Ammon's horn (tissue), 1 donor: ENCODE results near the gene DCAF6.
"Not testable (repeated sequence)": the region's sequence is repeated elsewhere in the genome, so short reads cannot be mapped to it uniquely, and the experiment has no call there.

Experiments used
- DNase-seq: peaks from one replicate; pipeline ENCODE4 v3.0.0-alpha.2; 2016; ENCODE audit warnings: low spot score

Gene DCAF6, protein sequence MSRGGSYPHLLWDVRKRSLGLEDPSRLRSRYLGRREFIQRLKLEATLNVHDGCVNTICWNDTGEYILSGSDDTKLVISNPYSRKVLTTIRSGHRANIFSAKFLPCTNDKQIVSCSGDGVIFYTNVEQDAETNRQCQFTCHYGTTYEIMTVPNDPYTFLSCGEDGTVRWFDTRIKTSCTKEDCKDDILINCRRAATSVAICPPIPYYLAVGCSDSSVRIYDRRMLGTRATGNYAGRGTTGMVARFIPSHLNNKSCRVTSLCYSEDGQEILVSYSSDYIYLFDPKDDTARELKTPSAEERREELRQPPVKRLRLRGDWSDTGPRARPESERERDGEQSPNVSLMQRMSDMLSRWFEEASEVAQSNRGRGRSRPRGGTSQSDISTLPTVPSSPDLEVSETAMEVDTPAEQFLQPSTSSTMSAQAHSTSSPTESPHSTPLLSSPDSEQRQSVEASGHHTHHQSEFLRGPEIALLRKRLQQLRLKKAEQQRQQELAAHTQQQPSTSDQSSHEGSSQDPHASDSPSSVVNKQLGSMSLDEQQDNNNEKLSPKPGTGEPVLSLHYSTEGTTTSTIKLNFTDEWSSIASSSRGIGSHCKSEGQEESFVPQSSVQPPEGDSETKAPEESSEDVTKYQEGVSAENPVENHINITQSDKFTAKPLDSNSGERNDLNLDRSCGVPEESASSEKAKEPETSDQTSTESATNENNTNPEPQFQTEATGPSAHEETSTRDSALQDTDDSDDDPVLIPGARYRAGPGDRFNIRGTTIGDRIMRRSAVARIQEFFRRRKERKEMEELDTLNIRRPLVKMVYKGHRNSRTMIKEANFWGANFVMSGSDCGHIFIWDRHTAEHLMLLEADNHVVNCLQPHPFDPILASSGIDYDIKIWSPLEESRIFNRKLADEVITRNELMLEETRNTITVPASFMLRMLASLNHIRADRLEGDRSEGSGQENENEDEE

DNA sequence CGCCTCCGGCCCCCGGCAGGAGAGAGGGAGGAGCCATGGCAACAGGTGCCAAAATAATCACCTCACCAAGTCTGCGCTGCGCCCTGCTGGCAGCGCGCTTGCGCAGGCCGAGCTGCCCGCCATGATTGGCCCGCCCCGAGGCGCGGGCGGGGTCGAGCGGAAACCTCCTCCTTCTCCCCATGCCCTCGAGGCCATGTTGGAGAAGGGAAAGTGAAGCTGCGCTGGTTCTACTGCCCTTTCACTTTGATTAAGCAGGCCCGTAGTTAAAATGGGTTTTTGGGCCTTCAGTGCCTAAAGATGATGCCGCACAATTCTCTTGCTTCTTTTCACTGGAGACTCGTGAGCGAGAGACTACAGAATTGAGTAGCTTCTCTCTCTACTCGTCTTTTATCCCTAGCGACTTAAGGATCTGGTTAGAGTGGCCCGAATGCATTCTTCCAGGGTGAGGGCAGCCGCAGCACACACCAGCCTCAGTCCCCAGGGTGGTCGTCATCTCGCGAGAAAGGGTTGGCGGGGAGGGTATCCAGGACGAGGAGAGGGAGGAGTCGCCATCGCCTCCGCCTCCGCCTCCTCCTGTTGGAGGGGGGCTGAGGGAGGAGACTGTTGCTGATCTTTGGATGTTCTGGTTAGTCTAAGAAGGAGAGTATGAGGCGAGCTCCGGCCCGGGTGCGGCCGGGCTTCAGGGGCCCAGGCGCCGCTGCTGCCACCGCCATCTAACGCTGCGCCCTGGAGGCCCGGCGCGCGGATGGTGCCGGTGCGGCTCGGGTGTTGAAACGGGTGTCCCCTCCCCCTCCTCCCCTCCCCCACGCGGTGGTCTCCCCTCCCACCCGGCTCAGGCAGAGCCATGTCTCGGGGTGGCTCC lies at the start of gene DCAF6:
Gene DCAF6, plus strand, starts transcription at position 616 of the 862 bp plus-strand sequence. Its CDS starts 229 bp downstream, at position 845.
- peak; percentile 99 for DNase-seq

DNA sequence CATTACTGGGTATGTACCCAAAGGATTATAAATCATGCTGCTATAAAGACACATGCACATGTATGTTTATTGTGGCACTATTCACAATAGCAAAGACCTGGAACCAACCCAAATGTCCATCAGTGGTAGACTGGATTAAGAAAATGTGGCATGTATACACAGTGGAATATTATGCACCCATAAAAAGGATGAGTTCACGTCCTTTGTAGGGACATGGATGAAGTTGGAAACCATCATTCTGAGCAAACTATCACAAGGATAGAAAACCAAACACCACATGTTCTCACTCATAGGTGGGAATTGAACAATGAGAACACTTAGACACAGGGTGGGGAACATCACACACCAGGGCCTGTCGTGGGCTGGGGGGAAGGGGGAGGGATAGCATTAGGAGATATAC lies 49.3 kb upstream of the DCAF6 start:
- not testable (repeated sequence) for DNase-seq

DNA sequence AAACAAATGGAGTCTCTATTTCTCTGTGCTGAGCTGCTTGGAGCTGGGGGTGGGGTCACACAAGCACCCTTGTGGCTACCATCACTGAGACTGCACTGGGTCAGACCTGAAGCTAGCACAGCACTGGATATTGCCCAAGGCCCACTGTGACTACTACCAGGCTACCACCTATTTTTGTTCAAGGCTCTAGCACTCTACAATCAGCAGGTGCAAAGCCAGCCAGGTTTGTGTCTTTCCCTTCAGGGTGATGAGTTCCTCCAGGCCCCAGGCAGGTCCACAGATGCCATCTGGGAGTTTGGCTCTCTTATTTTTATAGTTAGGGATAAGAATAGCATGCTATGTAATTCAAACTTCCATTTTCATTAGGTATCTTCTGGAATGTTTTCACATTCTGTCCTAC lies 46.1 kb upstream of the DCAF6 start:
- no peak for DNase-seq

DNA sequence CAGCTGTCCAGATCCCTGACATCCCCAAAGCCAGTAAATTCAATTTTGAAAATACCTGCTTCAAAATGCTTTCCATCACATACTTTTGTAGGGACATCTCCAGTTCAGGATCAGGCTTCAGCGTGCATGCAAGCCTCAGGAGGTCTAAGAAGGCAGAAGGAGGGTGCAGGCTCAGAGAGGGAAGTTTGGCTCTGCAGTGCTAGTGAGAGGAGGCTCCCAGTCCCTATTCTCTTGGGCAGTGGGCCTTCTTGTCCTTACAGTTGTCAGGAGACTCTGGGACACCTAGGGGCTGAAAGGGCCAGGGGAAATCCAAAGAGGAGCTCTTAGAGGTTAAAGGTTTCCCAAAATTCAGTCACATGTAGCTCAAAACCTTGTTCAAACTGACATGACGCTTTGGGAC lies 42.7 kb upstream of the DCAF6 start:
- DNase-seq = no peak

DNA sequence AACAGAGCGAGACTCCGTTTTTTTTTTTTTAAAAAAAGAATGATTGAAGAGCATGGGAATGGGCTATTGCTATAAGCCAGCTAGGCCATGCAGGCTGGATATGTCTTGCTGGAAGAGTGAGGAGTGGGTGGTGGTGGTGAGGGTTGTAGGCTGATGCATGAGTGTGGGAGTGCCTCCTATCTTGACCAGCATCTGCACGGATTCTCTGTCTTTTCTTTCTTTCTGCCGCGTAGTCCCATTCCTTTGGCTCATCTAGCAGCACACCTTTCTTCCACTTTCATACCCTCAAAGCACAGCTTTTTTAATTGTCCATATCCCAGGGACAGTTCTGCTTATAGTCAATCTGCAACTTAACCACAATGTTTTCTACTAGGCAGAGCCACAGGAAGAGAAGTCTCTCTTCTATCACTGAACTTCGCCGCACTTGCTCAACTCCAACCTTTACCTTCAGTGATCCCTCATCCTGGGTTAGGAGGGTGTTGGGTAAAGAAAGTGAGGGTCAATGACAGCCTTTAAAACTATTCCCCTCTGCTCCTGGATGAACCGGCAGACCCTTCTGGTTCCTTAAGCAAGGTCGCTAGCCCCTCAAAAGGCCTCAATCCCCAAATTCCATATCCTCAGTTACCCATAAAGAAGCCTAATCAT lies 37.8 kb upstream of the DCAF6 start:
- DNase-seq = no peak

DNA sequence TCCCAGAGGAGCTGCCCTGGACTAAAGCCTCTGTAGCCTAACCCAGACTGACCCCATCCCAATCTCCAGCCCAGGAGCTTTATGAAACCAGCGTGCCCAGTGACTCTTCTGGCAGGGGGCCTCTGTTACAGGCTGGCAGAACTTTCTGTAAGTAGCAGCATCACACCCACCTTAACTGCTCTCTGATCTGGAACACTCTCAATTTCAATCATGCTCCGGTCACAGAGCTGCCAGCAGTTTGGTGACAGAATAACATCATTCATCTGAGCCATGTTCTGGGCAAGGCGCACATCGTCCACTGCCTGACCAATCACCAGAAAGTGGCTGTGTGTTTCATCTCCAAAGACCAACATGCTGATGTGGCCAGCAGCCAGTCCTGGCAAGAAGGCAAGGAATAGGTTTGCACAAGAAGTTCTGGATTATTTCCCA lies 37.2 kb upstream of the DCAF6 start:
- no peak for DNase-seq

DNA sequence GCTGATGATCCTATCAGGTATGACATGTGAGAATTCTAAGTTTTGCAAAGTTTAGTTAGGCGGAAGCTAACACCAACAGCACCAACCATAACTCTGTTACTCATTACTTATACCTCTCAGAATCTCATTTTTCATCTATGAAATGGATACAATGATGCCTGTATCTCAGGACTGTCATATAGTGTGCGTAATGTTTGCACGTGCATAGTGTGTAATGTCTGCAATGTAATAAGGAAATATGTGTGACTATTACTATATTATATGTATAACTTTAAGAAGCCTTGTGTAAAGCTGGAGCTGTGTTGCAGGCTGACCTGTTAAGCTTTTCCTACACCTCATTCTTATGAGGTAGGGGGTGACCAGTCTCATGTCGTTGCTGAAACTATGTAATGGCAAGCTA lies 35.6 kb upstream of the DCAF6 start:
- no peak for DNase-seq

DNA sequence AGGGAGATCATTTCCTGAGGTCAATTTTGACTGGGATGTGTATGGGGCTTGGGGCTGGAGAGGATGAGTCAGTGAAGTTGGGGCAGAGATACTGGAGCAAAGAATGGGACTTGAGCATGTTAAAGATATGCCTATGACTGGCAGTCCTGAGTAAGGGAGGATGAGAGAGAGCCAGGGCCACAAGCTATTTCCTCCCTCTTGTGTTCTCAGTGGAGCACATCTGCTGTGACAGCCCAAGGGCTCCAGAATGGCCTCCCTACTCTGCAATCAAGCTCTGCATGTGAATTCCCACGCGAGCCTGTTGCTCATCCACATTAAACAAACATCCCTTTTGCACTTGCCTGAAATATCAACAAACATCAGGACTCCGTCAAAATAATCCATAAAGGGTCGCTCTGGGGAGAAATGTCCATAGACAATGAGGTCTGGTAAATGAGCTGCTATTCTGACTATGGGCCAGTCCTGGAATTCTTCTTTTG lies 31.8 kb upstream of the DCAF6 start:
- no peak for DNase-seq

DNA sequence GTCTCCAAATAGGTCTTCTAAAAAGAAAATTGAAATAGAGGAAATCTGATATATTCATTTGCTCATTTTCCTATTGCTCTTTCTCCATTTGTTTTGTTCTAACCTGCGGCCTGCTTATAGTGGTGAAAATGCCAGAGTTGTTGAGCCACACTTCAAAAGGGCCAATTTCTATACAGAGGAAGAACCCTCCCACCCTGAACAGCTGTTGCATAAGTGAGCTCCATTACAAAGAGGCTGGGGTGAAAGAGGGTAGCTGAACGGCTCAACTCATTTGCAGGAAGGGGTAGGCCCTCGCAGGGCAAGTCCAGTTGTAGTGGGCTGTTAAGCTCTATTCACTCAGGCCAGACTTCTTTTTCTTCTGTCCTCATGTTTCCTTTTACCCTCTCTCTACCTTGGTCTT lies 31.3 kb upstream of the DCAF6 start:
- DNase-seq = no peak

DNA sequence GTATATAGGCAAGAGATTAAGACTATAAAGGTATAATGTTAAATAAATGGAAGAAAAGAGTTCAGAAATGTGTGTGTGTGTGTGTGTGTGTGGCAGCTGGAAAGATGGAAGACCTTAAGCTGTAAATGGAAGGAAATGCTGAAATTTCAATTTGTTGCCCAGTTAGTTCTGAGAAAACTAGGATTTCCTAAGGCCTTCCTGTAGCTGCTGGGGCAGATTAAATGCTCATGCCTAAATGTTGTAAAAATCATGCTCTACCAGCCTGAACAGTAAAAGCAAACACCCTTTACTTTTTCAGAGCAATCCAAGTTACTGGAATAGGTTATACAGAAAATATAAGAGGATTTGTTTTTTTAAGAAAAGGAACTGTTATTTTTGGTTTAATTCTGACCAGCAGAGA lies 30.8 kb upstream of the DCAF6 start:
- no peak for DNase-seq

DNA sequence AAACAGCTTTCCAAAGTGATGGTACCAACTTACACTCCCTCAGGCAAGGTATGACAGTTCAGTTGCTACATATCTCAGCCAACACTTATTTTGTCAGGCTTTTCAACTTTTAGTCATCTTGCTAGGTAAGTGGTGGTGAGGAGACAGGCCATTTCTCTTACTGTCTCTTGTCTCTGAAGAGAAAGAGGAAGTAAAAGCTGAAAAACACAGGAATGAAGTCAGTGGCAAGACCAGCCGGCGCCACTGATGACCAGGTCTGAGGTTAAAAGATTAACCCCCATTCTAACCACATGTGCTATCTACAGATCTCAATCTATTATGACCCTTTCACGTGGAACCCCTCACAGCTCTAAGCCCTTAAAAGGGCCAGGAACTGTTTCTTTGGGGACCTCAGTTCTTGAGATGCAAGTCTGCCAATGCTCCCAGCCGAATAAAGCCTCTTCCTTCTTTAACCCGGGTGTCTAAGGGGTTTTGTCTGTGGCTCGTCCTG lies 26.7 kb upstream of the DCAF6 start:
- no peak for DNase-seq

DNA sequence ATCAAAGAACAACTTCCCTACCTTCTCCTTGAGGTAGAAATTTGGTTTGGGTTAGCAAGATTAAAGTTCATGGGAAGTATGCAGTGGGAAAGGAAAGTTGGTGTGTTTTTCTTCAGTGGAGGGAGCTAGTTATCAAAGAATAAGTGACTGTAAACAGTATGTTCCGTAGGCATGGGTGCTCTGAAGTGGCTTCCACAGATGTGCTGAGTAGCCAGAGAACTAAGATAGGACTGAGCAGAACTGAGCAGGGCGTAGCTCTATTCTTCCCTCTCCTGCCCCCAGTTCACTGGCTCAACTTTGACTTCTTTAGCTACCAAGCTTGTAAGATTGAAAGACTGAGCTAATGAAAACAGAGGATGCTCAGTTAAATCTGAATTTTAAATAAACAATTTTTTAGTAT lies 26.0 kb upstream of the DCAF6 start:
- no peak for DNase-seq

DNA sequence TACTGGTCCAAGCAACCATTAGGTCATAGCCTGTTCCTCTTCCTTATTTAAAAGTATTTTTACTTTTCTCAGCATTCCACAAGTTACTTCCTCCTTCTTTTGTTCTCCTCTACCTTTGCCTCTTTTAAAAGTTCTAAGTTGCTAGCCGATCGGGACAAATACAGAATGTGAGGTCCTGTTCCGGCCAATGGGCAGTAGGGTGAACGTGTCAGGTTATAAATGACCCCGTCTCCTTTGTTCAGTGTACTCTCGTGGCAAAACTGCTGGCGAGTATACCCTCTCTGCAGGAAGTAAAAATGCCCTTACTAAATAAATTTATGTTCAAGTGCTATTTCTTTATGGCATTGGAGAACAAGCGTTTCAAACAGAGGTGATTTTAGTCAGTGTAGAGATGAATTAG lies 25.1 kb upstream of the DCAF6 start:
- DNase-seq = no peak

DNA sequence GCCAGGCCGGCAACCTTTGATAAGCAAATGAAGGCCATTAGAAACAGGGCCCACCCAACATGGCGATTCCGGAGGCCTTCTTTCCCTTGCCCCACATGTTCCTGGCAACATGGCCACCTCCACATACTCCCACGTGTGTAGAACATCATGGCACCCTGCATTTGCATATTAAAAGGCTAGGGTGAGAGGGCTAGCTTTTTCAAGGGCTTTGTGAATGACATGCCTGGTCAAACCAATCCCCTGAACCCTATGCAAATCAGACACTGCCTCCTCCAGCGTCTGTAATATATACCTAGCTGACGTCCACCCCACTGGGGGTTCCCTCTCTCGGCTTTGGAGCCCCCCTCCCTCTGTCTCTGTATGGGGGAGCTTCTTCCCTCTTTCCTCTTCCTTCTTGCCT lies 24.2 kb upstream of the DCAF6 start:
- no peak for DNase-seq

DNA sequence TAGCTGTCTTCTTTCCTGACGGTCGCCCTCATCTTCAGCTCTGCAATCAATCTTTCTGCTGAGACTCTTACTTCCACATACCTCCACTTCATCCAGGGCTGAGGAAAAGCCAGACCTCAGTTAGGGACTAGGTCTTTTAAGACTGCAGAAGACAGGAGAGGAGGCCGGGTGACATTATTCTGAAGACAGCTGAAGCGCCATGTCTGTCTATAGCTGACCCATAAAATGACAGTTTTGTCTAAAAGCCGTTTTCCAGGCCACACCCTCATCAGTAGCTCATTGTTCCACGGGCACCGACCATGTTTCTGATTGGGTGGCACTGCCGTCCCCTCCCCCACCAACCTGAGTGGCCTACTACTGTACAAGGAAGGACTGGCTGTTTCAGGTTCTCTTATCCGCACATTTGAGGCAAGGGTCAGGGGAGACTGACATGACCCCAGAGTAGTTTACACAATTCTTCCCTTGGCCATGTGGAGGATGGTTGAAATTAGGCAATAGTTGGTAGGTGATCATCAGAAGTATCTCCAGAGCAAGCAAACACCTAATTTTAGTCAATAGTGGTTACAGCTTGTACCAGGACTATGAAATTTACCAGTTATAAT lies 22.5 kb upstream of the DCAF6 start, which contains the start of gene ADCY10:
Gene ADCY10, minus strand, starts transcription at position 240 of the 602 bp plus-strand sequence. CDS start 8,994 bp downstream, outside the sequence.
- no peak for DNase-seq

DNA sequence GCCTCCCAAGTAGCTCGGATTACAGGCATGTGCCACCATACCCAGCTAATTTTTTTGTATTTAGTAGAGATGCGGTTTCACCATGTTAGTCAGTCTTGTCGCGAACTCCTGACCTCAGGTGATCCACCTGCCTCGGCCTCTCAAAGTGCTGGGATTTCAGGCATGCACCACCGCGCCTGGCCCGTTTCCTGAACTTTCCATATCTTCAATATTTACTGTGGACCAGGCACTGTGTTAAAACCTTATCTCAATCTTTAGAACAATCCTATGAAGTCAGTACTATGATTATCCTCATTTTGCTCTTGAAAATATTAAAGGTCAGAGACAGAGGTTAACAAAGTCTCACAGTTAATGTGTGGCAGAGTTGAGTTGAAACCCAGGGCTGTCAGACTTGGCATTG lies 20.9 kb upstream of the DCAF6 start:
- no peak for DNase-seq

DNA sequence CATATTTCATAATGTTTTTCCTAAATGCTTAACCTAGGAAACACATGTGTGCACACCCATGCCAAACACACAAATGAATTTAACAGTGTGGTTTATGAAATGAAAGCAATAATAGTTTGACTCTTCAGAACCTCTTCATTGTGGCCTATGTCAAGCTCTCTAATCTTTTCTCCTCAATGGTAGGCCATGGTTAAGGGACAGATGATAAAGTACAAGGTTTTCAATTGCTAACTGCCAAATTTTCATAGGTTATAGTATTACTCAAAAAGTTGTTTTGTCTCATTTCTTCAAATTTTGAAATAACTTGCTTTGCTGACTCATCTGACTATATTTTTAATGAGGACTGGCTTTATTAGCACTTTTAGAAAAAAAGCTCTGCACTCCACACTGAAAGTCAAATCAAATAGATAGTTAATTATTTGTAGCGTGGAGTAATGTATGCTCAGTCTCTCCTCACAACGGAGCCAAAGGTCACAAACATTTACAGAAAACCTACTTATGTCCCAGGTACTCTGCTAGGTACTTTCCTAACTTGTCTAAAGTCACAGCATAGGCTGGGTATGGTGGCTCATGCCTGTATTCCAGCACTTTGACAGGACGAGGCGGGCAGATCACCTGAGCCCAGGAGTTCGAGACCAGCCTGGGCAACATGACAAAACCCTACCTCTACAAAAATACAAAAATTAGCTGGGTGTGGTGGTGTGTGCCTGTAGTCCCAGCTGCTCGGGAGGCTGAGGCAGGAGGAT lies 19.5 kb upstream of the DCAF6 start:
- no peak for DNase-seq

DNA sequence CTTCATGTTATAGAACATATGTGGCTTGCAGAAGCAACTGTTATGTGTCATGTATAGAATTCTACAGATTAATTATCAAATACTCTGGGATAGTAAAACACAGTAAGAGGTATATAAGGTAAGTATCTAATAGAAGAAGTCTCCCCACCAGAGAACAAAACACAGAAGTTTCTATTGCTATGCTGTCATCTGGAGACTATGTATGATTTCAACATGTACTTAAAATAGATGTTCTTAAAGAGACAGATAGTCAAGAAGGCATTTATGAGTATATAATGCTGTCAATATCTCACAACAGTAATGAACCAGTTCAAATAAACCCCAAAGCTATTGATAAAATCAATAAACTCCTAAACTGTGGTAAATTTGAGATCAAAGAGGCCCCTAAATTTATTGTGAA lies 14.5 kb upstream of the DCAF6 start:
- DNase-seq = no peak

DNA sequence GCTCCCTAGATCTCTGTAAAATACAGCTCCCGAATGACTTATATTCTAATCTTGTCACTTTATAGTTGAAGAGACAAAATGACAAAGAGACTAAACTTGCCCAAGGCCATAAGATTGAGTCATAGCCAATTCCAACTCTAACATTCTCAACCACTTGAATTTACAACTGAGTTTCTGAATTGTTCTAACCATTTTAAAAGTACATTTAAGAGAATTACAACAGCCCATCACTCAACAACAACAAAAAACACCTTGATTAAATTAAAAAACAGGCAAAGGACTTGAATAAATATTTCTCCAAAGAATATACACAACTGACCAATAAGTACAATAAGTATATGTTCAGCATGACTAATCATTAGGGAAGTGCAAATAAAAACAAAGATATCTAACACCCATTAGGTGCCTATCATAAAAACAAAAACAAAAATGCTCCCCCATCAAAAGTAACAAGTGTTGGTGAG lies 13.8 kb upstream of the DCAF6 start:
- no peak for DNase-seq
